ENCODE results near the gene LIMK1. TPM values are rescaled to one million over a fixed set of nuclear protein-coding genes. Genes with fewer than 3 reads are reported as not detected.
"Not testable (repeated sequence)": the region's sequence is repeated elsewhere in the genome, so short reads cannot be mapped to it uniquely, and the experiment has no call there.

The LIMK1 gene
- total and polyA plus RNA-seq, 9 donors, result 9.6 to 21.9 (median 16.8) TPM

GRCh38 chr7:74143383-74143782, 59.8 kb downstream of the LIMK1 start:
- no peak overlapping the region for H3K4me3 ChIP-seq (ENCODE audit: low read length)
- no peaks in the 10 kb centered on the region for H3K27me3 ChIP-seq (ENCODE audit: control insufficient read depth, insufficient read depth, low read length)
- no peaks in the 10 kb centered on the region for H3K9me3 ChIP-seq (replicated peaks; ENCODE audit: control insufficient read depth, low read depth, low read length)
- H3K27ac ChIP-seq (ENCODE audit: low read length), result no peak overlapping the region
- H3K4me1 ChIP-seq (ENCODE audit: control insufficient read depth, insufficient read depth, low read length), result no peaks in the 10 kb centered on the region
- no peak for DNase-seq
- 60% methylated on average over 2 of the region's 6 CpGs for WGBS (ENCODE audit: insufficient coverage)
- no peaks in the 10 kb centered on the region for H3K36me3 ChIP-seq (ENCODE audit: control insufficient read depth, insufficient read depth, low read length)

DNA sequence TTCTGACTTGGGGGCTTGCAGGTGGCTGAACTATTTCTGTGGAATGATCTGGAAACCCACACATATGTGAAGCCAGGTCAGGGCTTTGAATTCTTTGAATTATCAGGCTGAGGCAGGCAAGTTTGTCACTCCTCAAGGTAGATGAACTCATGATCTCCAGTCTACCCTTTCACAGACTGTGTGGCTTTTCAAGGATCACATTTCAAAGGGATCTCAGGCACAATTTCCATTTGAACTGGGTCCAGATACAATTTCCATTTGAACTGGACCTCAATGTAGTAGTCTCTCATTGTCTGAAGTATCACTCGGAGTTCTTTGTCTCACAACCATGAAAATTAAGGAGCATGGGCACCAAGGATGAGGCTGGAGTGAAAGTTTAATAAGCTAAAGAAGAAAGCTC, 64.9 kb downstream of the LIMK1 start:
- Histone ChIP-seq H3K4me3 (ENCODE audit: low read length) (no peak overlapping the region), H3K9me3 (replicated peaks; ENCODE audit: control insufficient read depth, low read depth, low read length) (no peaks in the 10 kb centered on the region), H3K27ac (ENCODE audit: low read length) (no peak overlapping the region), H3K4me1 (ENCODE audit: control insufficient read depth, insufficient read depth, low read length) (no peaks in the 10 kb centered on the region), H3K27me3 (ENCODE audit: control insufficient read depth, insufficient read depth, low read length) (no peaks in the 10 kb centered on the region), H3K36me3 (ENCODE audit: control insufficient read depth, insufficient read depth, low read length) (no peaks in the 10 kb centered on the region)
- no peak for DNase-seq
- no CpG with 5 or more reads among the region's 1 CpG for WGBS (ENCODE audit: insufficient coverage)

DNA sequence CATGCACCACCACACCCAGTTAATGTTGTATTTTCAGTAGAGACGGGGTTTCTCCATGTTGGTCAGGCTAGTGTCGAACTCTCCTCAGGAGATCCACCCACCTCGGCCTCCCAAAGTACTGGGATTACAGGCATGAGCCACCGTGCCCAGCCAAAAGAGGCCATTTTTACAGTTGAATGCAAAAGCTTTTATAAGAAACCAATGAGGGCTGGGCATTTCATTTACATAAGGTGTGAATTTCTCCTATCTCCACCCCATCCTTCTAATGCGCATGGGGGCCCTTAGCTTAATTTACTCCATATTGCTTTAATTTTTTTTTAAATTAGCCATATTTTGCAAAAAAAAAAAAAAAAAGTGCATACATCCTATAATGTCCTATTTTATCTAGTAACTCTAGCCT, 65.5 kb downstream of the LIMK1 start:
- no peaks in the 10 kb centered on the region for H3K9me3 ChIP-seq (replicated peaks; ENCODE audit: control insufficient read depth, low read depth, low read length)
- no peaks in the 10 kb centered on the region for H3K27me3 ChIP-seq (ENCODE audit: control insufficient read depth, insufficient read depth, low read length)
- H3K4me1 ChIP-seq (ENCODE audit: control insufficient read depth, insufficient read depth, low read length), result no peaks in the 10 kb centered on the region
- H3K36me3 ChIP-seq (ENCODE audit: control insufficient read depth, insufficient read depth, low read length), result no peaks in the 10 kb centered on the region
- H3K4me3 ChIP-seq (ENCODE audit: low read length), result no peak overlapping the region
- no peak for DNase-seq
- no peak overlapping the region for H3K27ac ChIP-seq (ENCODE audit: low read length)
- 80% methylated on average over 1 of the region's 5 CpGs for WGBS (ENCODE audit: insufficient coverage)

GRCh38 chr7:74149603-74150002, 66.0 kb downstream of the LIMK1 start:
- H3K4me3 ChIP-seq (ENCODE audit: low read length), result no peak overlapping the region
- H3K36me3 ChIP-seq (ENCODE audit: control insufficient read depth, insufficient read depth, low read length), result no peaks in the 10 kb centered on the region
- DNase-seq, result peak; percentile 92
- no peaks in the 10 kb centered on the region for H3K4me1 ChIP-seq (ENCODE audit: control insufficient read depth, insufficient read depth, low read length)
- no peak overlapping the region for H3K27ac ChIP-seq (ENCODE audit: low read length)
- no peaks in the 10 kb centered on the region for H3K9me3 ChIP-seq (replicated peaks; ENCODE audit: control insufficient read depth, low read depth, low read length)
- no peaks in the 10 kb centered on the region for H3K27me3 ChIP-seq (ENCODE audit: control insufficient read depth, insufficient read depth, low read length)
- no CpG with 5 or more reads among the region's 1 CpG for WGBS (ENCODE audit: insufficient coverage)

- no peaks in the 10 kb centered on the region for H3K27me3 ChIP-seq (ENCODE audit: control insufficient read depth, insufficient read depth, low read length)
- 63% methylated on average over 4 of the region's 9 CpGs for WGBS (ENCODE audit: insufficient coverage)
- H3K9me3 ChIP-seq (replicated peaks; ENCODE audit: control insufficient read depth, low read depth, low read length), result no peaks in the 10 kb centered on the region
- no peaks in the 10 kb centered on the region for H3K4me1 ChIP-seq (ENCODE audit: control insufficient read depth, insufficient read depth, low read length)
- H3K36me3 ChIP-seq (ENCODE audit: control insufficient read depth, insufficient read depth, low read length), result no peaks in the 10 kb centered on the region
- H3K27ac ChIP-seq (ENCODE audit: low read length), result no peak overlapping the region
- no peak overlapping the region for H3K4me3 ChIP-seq (ENCODE audit: low read length)
- no peak for DNase-seq
Measured at GRCh38 chr7:74153736-74154135, 70.1 kb downstream of the LIMK1 start.

DNA sequence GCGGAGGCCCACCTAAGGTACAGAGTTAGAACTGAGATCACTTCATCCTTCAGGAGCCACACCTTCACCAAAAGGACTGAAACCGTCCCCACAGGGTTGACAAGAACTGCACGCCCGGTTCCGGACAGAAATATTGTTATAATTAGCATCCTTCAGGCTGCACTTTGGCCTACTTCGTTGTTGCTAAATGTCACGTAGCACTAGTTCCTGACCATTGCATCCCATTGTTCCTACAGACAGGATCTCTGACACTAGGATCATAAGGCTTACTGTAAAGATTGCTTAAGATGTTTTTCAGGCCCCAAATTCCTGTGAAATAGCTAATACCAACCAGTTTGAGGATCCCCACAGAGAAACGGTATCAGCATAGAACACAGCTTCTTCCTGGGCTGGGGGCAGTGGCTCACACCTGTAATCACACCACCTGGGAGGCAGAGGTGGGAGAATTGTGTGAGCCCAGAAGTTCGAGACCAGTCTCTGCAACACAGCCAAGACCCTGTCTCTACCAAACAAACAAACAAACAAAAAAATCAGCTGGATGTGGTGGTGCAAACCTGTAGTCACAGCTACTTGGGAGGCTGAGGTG, 72.3 kb downstream of the LIMK1 start:
- no peaks in the 10 kb centered on the region for H3K4me1 ChIP-seq (ENCODE audit: control insufficient read depth, insufficient read depth, low read length)

GRCh38 chr7:74157605-74158004, 74.0 kb downstream of the LIMK1 start:
- no peaks in the 10 kb centered on the region for H3K4me1 ChIP-seq (ENCODE audit: control insufficient read depth, insufficient read depth, low read length)
- no peak overlapping the region for H3K27ac ChIP-seq (ENCODE audit: low read length)
- DNase-seq, result no peak
- H3K36me3 ChIP-seq (ENCODE audit: control insufficient read depth, insufficient read depth, low read length), result no peaks in the 10 kb centered on the region
- no peaks in the 10 kb centered on the region for H3K27me3 ChIP-seq (ENCODE audit: control insufficient read depth, insufficient read depth, low read length)
- 100% methylated on average over 1 of the region's 9 CpGs for WGBS (ENCODE audit: insufficient coverage)
- no peaks in the 10 kb centered on the region for H3K9me3 ChIP-seq (replicated peaks; ENCODE audit: control insufficient read depth, low read depth, low read length)
- H3K4me3 ChIP-seq (ENCODE audit: low read length), result no peak overlapping the region

More for the DNA sequence above, 72.3 kb downstream of the LIMK1 start:
- no peaks in the 10 kb centered on the region for H3K36me3 ChIP-seq (ENCODE audit: control insufficient read depth, insufficient read depth, low read length)
- 67% methylated on average over 6 of the region's 9 CpGs for WGBS (ENCODE audit: insufficient coverage)
- DNase-seq, result no peak
- H3K9me3 ChIP-seq (replicated peaks; ENCODE audit: control insufficient read depth, low read depth, low read length), result no peaks in the 10 kb centered on the region
- no peaks in the 10 kb centered on the region for H3K27me3 ChIP-seq (ENCODE audit: control insufficient read depth, insufficient read depth, low read length)
- H3K4me3 ChIP-seq (ENCODE audit: low read length), result no peak overlapping the region
- no peak overlapping the region for H3K27ac ChIP-seq (ENCODE audit: low read length)

GRCh38 chr7:74164985-74165456, 81.4 kb downstream of the LIMK1 start:
- Histone ChIP-seq H3K36me3 (ENCODE audit: control insufficient read depth, insufficient read depth, low read length) (no peaks in the 10 kb centered on the region), H3K27ac (ENCODE audit: low read length) (no peak overlapping the region), H3K4me3 (ENCODE audit: low read length) (no peak overlapping the region), H3K27me3 (ENCODE audit: control insufficient read depth, insufficient read depth, low read length) (no peaks in the 10 kb centered on the region), H3K4me1 (ENCODE audit: control insufficient read depth, insufficient read depth, low read length) (no peaks in the 10 kb centered on the region), H3K9me3 (replicated peaks; ENCODE audit: control insufficient read depth, low read depth, low read length) (no peaks in the 10 kb centered on the region)
- peak; percentile 60 for DNase-seq
- no CpG with 5 or more reads among the region's 7 CpGs for WGBS (ENCODE audit: insufficient coverage)

GRCh38 chr7:74165867-74166593, 82.4 kb downstream of the LIMK1 start:
- 100% methylated on average over 3 of the region's 15 CpGs for WGBS (ENCODE audit: insufficient coverage)
- Histone ChIP-seq H3K4me1 (ENCODE audit: control insufficient read depth, insufficient read depth, low read length) (no peaks in the 10 kb centered on the region), H3K36me3 (ENCODE audit: control insufficient read depth, insufficient read depth, low read length) (no peaks in the 10 kb centered on the region), H3K4me3 (ENCODE audit: low read length) (no peak overlapping the region), H3K27ac (ENCODE audit: low read length) (no peak overlapping the region), H3K9me3 (replicated peaks; ENCODE audit: control insufficient read depth, low read depth, low read length) (no peaks in the 10 kb centered on the region), H3K27me3 (ENCODE audit: control insufficient read depth, insufficient read depth, low read length) (no peaks in the 10 kb centered on the region)
- DNase-seq, result no peak

GRCh38 chr7:74167324-74167723, 83.7 kb downstream of the LIMK1 start:
- H3K27ac ChIP-seq (ENCODE audit: low read length); H3K4me1 ChIP-seq (ENCODE audit: control insufficient read depth, insufficient read depth, low read length): not testable (repeated sequence)

More at GRCh38 chr7:74167324-74167723, 83.7 kb downstream of the LIMK1 start:
- not testable (repeated sequence) for H3K9me3 ChIP-seq (replicated peaks; ENCODE audit: control insufficient read depth, low read depth, low read length); H3K4me3 ChIP-seq (ENCODE audit: low read length); DNase-seq; H3K36me3 ChIP-seq (ENCODE audit: control insufficient read depth, insufficient read depth, low read length); H3K27me3 ChIP-seq (ENCODE audit: control insufficient read depth, insufficient read depth, low read length)
- WGBS (ENCODE audit: insufficient coverage), result 96% methylated on average over 3 of the region's 6 CpGs

All from muscle of leg (tissue), 11 donors.